CD14-positive monocyte (primary cell): ENCODE results near the gene DLGAP1. TPM values are rescaled to one million over a fixed set of nuclear protein-coding genes. Genes with fewer than 3 reads are reported as not detected.

ENCODE experiments used
- DNase-seq, 3 donors: peaks; one replicate each; pipeline ENCODE4 v3.0.0-alpha.2; 2011 to 2022
- H2AFZ ChIP-seq: 2 replicates; pipeline ENCODE4 v1.6.0; 2012; ENCODE audit warnings: mild to moderate bottlenecking, low read depth, low read length, inconsistent platforms; ENCODE audit not compliant: insufficient read depth, poor library complexity, severe bottlenecking
- H3K27ac ChIP-seq, 2 donors: 1 replicate in 1 of 2; 2 replicates in 1 of 2; pipeline ENCODE4 v1.5.1; 2012 to 2013; ENCODE audit warnings: low read length in 2 of 2, control low read depth in 1 of 2, inconsistent platforms in 1 of 2, low read depth in 1 of 2, mild to moderate bottlenecking in 1 of 2
- H3K27me3 ChIP-seq, 2 donors: one replicate each; pipeline versions ENCODE4 v1.6.0 to v1.6.1; 2011 to 2013; ENCODE audit warnings: low read length in 2 of 2; ENCODE audit not compliant: control insufficient read depth in 2 of 2, insufficient read depth in 2 of 2
- H3K36me3 ChIP-seq, 2 donors: replicated peaks in 1 of 2; 1 replicate in 1 of 2; 2 replicates in 1 of 2; pipeline versions ENCODE4 v1.5.1 to v1.6.1; 2012 to 2013; ENCODE audit warnings: low read length in 2 of 2, control low read depth in 1 of 2, inconsistent platforms in 1 of 2, mild to moderate bottlenecking in 1 of 2; ENCODE audit not compliant: insufficient read depth in 2 of 2, control insufficient read depth in 1 of 2
- H3K4me1 ChIP-seq, 2 donors: 1 replicate in 1 of 2; 2 replicates in 1 of 2; pipeline versions ENCODE4 v1.5.1 to v1.6.1; 2012 to 2013; ENCODE audit warnings: low read length in 2 of 2, control low read depth in 1 of 2, inconsistent platforms in 1 of 2, mild to moderate bottlenecking in 1 of 2, moderate library complexity in 1 of 2; ENCODE audit not compliant: insufficient read depth in 2 of 2, control insufficient read depth in 1 of 2
- H3K4me2 ChIP-seq: replicated peaks from 2 replicates; pipeline ENCODE3; 2012; ENCODE audit warnings: low read length, moderate library complexity, mild to moderate bottlenecking; ENCODE audit not compliant: poor library complexity, severe bottlenecking; ENCODE audit errors: extremely low read depth
- H3K4me3 ChIP-seq, 3 experiments: fragments of 200-600 bp in 1 of 3; sonication (generic) in 1 of 3; replicated peaks in 1 of 3; 1 replicate in 2 of 3; 2 replicates in 1 of 3; pipeline ENCODE4 v1.5.1; 2011 to 2013; ENCODE audit warnings: low read length in 3 of 3, mild to moderate bottlenecking in 3 of 3, control low read depth in 2 of 3, low read depth in 2 of 3, inconsistent platforms in 1 of 3, moderate library complexity in 1 of 3
- H3K79me2 ChIP-seq: 2 replicates; pipeline ENCODE4 v1.6.0; 2012; ENCODE audit warnings: mild to moderate bottlenecking, control low read depth, inconsistent platforms, low read length, moderate library complexity; ENCODE audit not compliant: insufficient read depth
- H3K9ac ChIP-seq: 2 replicates; pipeline ENCODE4 v1.6.0; 2017; ENCODE audit warnings: low read length, mild to moderate bottlenecking; ENCODE audit not compliant: insufficient read depth, poor library complexity, severe bottlenecking
- H3K9me3 ChIP-seq, 2 donors: replicated peaks in 1 of 2; 1 replicate in 1 of 2; 2 replicates in 1 of 2; pipeline versions ENCODE4 v1.5.1 to v1.6.1; 2012 to 2013; ENCODE audit warnings: low read length in 2 of 2, control low read depth in 1 of 2; ENCODE audit not compliant: control insufficient read depth in 1 of 2, insufficient read depth in 1 of 2
- H4K20me1 ChIP-seq: 2 replicates; pipeline ENCODE4 v1.6.0; 2012; ENCODE audit warnings: mild to moderate bottlenecking, low read length, control low read depth, moderate library complexity; ENCODE audit not compliant: insufficient read depth
- H3K27ac Mint-ChIP-seq, 7 donors: one replicate each; pipeline ENCODE4 v1.8.0; 2020; ENCODE audit warnings: mild to moderate bottlenecking in 7 of 7, mixed read lengths in 7 of 7, moderate library complexity in 6 of 7, inconsistent platforms in 2 of 7
- H3K27me3 Mint-ChIP-seq, 3 donors: one replicate each; pipeline ENCODE4 v1.8.0; 2021 to 2022; ENCODE audit warnings: low read depth in 3 of 3, mild to moderate bottlenecking in 3 of 3, mixed read lengths in 3 of 3, moderate library complexity in 3 of 3, inconsistent platforms in 1 of 3
- H3K36me3 Mint-ChIP-seq, 2 donors: one replicate each; pipeline ENCODE4 v1.8.0; 2020; ENCODE audit warnings: mixed read lengths in 2 of 2, inconsistent platforms in 1 of 2, mild to moderate bottlenecking in 1 of 2
- H3K4me1 Mint-ChIP-seq: one replicate; pipeline ENCODE4 v1.8.0; 2020; ENCODE audit warnings: mild to moderate bottlenecking, mixed read lengths
- H3K4me3 Mint-ChIP-seq, 2 donors: one replicate each; pipeline ENCODE4 v1.8.0; 2020; ENCODE audit warnings: mild to moderate bottlenecking in 2 of 2, mixed read lengths in 2 of 2, moderate library complexity in 1 of 2
- H3K9me3 Mint-ChIP-seq, 7 donors: one replicate each; pipeline ENCODE4 v1.8.0; 2020 to 2022; ENCODE audit warnings: mixed read lengths in 7 of 7, mild to moderate bottlenecking in 6 of 7, moderate library complexity in 6 of 7, inconsistent platforms in 2 of 7
- CTCF ChIP-seq: fragments of 200-600 bp; IDR thresholded peaks from one replicate; pipeline ENCODE4 v1.8.0; 2022; ENCODE audit warnings: antibody characterized with exemption, mild to moderate bottlenecking
- WGBS: methylation state at CpG from one replicate; pipeline ENCODE4 v1.1.5; 2013; ENCODE audit warnings: missing lambda C conversion rate; ENCODE audit not compliant: insufficient coverage; 5-methylcytosine and 5-hydroxymethylcytosine counted together
- intact Hi-C, 2 donors: fragments of 100-400 bp; cut with micrococcal nuclease; formaldehyde crosslinking; loops; one replicate each; pipeline versions ENCODE4 v1.15.0 to v1.15.1; 2023
- polyA plus RNA-seq, 3 donors: library from polyadenylated mRNA; depleted of rRNA in 1 of 3; unstranded in 2 of 3; stranded (reverse) in 1 of 3; fragments of 300-500 nt in 2 of 3; fragments of >200 nt in 1 of 3; fragmentation: Illumina TruSeq in 2 of 3; gene quantifications; 1 replicate in 2 of 3; 2 replicates in 1 of 3; pipeline ENCODE4 v1.2.3, GENCODE V29; 2012 to 2021

DLGAP1 gene
- polyA plus RNA-seq, 3 donors, result 0.09 to 0.42 TPM; not detected in 1

GRCh38 chr18:3579701-3580100 is 875.4 kb downstream of the DLGAP1 start:
- no peak for DNase-seq
- no peak overlapping the region for H3K27ac Mint-ChIP-seq
- intact Hi-C loops, result no loop called here
- Histone ChIP-seq H3K79me2 (no peaks in the 10 kb centered on the region), H3K27ac (no peak overlapping the region), H3K4me3 (no peak overlapping the region), H3K4me2 (no peak overlapping the region), H3K9me3 (no peaks in the 10 kb centered on the region), H3K9ac (no peak overlapping the region), H3K4me1 (peaks cover under 1 to 2% of the 10 kb centered on the region in 2 donors), H2AFZ (no peak overlapping the region), H3K27me3 (no peaks in the 10 kb centered on the region), H3K36me3 (no peaks in the 10 kb centered on the region), H4K20me1 (no peaks in the 10 kb centered on the region)
- H3K36me3 Mint-ChIP-seq, result no peaks in the 10 kb centered on the region
- H3K9me3 Mint-ChIP-seq, result peaks cover 0 to 2% (median 0%) of the 10 kb centered on the region in 7 donors
- WGBS, result no CpG with 5 or more reads among the region's 4 CpGs
- no peak for TF ChIP-seq CTCF
- H3K27me3 Mint-ChIP-seq, result peaks cover 0 to 7% (median 2%) of the 10 kb centered on the region in 3 donors
- H3K4me3 Mint-ChIP-seq, result no peak overlapping the region
- peaks cover 5% of the 10 kb centered on the region for H3K4me1 Mint-ChIP-seq

- H3K36me3 Mint-ChIP-seq, result no peaks in the 10 kb centered on the region
- Histone ChIP-seq H2AFZ (no peak overlapping the region), H3K4me1 (no peaks in the 10 kb centered on the region), H3K9ac (no peak overlapping the region), H3K27ac (no peak overlapping the region), H4K20me1 (no peaks in the 10 kb centered on the region), H3K27me3 (no peaks in the 10 kb centered on the region), H3K4me2 (no peak overlapping the region), H3K36me3 (no peaks in the 10 kb centered on the region), H3K9me3 (no peaks in the 10 kb centered on the region), H3K4me3 (no peak overlapping the region), H3K79me2 (no peaks in the 10 kb centered on the region)
- H3K4me3 Mint-ChIP-seq, result no peak overlapping the region
- H3K4me1 Mint-ChIP-seq, result peaks cover 3% of the 10 kb centered on the region
- peaks cover 0 to 2% (median 0%) of the 10 kb centered on the region in 7 donors for H3K9me3 Mint-ChIP-seq
- no peak for DNase-seq
- intact Hi-C loops, result no loop called here
- no peak overlapping the region for H3K27ac Mint-ChIP-seq
- TF ChIP-seq CTCF, result no peak
- WGBS, result no CpG with 5 or more reads among the region's 4 CpGs
- peaks cover 0 to 6% (median 0%) of the 10 kb centered on the region in 3 donors for H3K27me3 Mint-ChIP-seq
These were observed 876.5 kb downstream of the DLGAP1 start for GRCh38 chr18:3578621-3579020.
